ENCODE data around the gene GNA15. TPM values are rescaled to one million over a fixed set of nuclear protein-coding genes. Genes with fewer than 3 reads are reported as not detected.
"Not testable (repeated sequence)": the region's sequence is repeated elsewhere in the genome, so short reads cannot be mapped to it uniquely, and the experiment has no call there.

GNA15 gene
- not detected in 2 replicates for total RNA-seq (2014; rRNA removed; shearing (Covaris generic); ENCODE audit: low replicate concordance)

GRCh38 chr19:3135961-3136683, at the start of gene GNA15:
Gene GNA15, plus strand, starts transcription at chr19:3136033. Its CDS starts 418 bp downstream, at chr19:3136451.
- no peaks in the 10 kb centered on the region for H3K79me2 ChIP-seq (ENCODE audit: low read length)
- no peaks in the 10 kb centered on the region for H3K27me3 ChIP-seq (ENCODE audit: low read length)
- H2AFZ ChIP-seq (ENCODE audit: low read length): no peak within 1 kb of the TSS
- no peak within 1 kb of the TSS for H3K27ac ChIP-seq (ENCODE audit: low read length)
- H3K4me2 ChIP-seq (ENCODE audit: low read depth, low read length, poor library complexity, severe bottlenecking): no peak within 1 kb of the TSS
- DNase-seq: no peak
- H3K9me3 ChIP-seq (ENCODE audit: low read length): no peaks in the 10 kb centered on the region
- no peaks in the 10 kb centered on the region for H3K9me2 ChIP-seq (replicated peaks; ENCODE audit: insufficient read depth, low read length)
- H4K20me1 ChIP-seq (ENCODE audit: insufficient read depth, low read depth, low read length): no peaks in the 10 kb centered on the region
- H3K4me3 ChIP-seq (ENCODE audit: low read length): no peak within 1 kb of the TSS
- H3K4me1 ChIP-seq (ENCODE audit: low read length): no peaks in the 10 kb centered on the region
- no peaks in the 10 kb centered on the region for H3K36me3 ChIP-seq (ENCODE audit: insufficient read depth, low read length)
- no peak within 1 kb of the TSS for H3K9ac ChIP-seq (ENCODE audit: low read length)

- Histone ChIP-seq H4K20me1 (ENCODE audit: insufficient read depth, low read depth, low read length) (no peaks in the 10 kb centered on the region), H3K4me2 (ENCODE audit: low read depth, low read length, poor library complexity, severe bottlenecking) (no peak overlapping the region), H3K27me3 (ENCODE audit: low read length) (no peaks in the 10 kb centered on the region), H3K9ac (ENCODE audit: low read length) (no peak overlapping the region), H3K79me2 (ENCODE audit: low read length) (no peaks in the 10 kb centered on the region), H3K27ac (ENCODE audit: low read length) (no peak overlapping the region), H3K4me1 (ENCODE audit: low read length) (no peaks in the 10 kb centered on the region), H2AFZ (ENCODE audit: low read length) (no peak overlapping the region), H3K9me3 (ENCODE audit: low read length) (no peaks in the 10 kb centered on the region), H3K36me3 (ENCODE audit: insufficient read depth, low read length) (no peaks in the 10 kb centered on the region), H3K4me3 (ENCODE audit: low read length) (no peak overlapping the region), H3K9me2 (replicated peaks; ENCODE audit: insufficient read depth, low read length) (no peaks in the 10 kb centered on the region)
- DNase-seq: no peak
Observed at GRCh38 chr19:3087769-3088168, 48.1 kb upstream of the GNA15 start.

GRCh38 chr19:3089299-3089855, 46.5 kb upstream of the GNA15 start:
- DNase-seq; H3K9me3 ChIP-seq (ENCODE audit: low read length); H3K9me2 ChIP-seq (replicated peaks; ENCODE audit: insufficient read depth, low read length); H3K79me2 ChIP-seq (ENCODE audit: low read length); H3K4me3 ChIP-seq (ENCODE audit: low read length); H3K9ac ChIP-seq (ENCODE audit: low read length); H3K4me2 ChIP-seq (ENCODE audit: low read depth, low read length, poor library complexity, severe bottlenecking); H3K4me1 ChIP-seq (ENCODE audit: low read length); H4K20me1 ChIP-seq (ENCODE audit: insufficient read depth, low read depth, low read length); H3K27ac ChIP-seq (ENCODE audit: low read length); H2AFZ ChIP-seq (ENCODE audit: low read length); H3K36me3 ChIP-seq (ENCODE audit: insufficient read depth, low read length); H3K27me3 ChIP-seq (ENCODE audit: low read length): not testable (repeated sequence)

GRCh38 chr19:3094601-3095440, 41.0 kb upstream of the GNA15 start:
- Histone ChIP-seq H3K4me1 (ENCODE audit: low read length) (peaks cover 5% of the 10 kb centered on the region), H3K27ac (ENCODE audit: low read length) (no peak overlapping the region), H2AFZ (ENCODE audit: low read length) (no peak overlapping the region), H3K9me2 (replicated peaks; ENCODE audit: insufficient read depth, low read length) (no peaks in the 10 kb centered on the region), H3K9ac (ENCODE audit: low read length) (peak overlapping the region; percentile 56), H4K20me1 (ENCODE audit: insufficient read depth, low read depth, low read length) (peaks cover 7% of the 10 kb centered on the region; the same call in 1 of the 2 replicates), H3K4me2 (ENCODE audit: low read depth, low read length, poor library complexity, severe bottlenecking) (peak overlapping the region; percentile 65), H3K9me3 (ENCODE audit: low read length) (no peaks in the 10 kb centered on the region), H3K4me3 (ENCODE audit: low read length) (peak overlapping the region; percentile 64; the same call in 1 of the 2 replicates), H3K36me3 (ENCODE audit: insufficient read depth, low read length) (no peaks in the 10 kb centered on the region), H3K27me3 (ENCODE audit: low read length) (no peaks in the 10 kb centered on the region), H3K79me2 (ENCODE audit: low read length) (no peaks in the 10 kb centered on the region)
- peak; percentile 67 for DNase-seq

- no peak overlapping the region for H3K4me3 ChIP-seq (ENCODE audit: low read length)
- H3K4me1 ChIP-seq (ENCODE audit: low read length): peaks cover 5% of the 10 kb centered on the region
- H3K9ac ChIP-seq (ENCODE audit: low read length): no peak overlapping the region
- no peaks in the 10 kb centered on the region for H3K9me3 ChIP-seq (ENCODE audit: low read length)
- peak overlapping the region; percentile 65 for H3K4me2 ChIP-seq (ENCODE audit: low read depth, low read length, poor library complexity, severe bottlenecking)
- no peaks in the 10 kb centered on the region for H3K79me2 ChIP-seq (ENCODE audit: low read length)
- H3K27me3 ChIP-seq (ENCODE audit: low read length): no peaks in the 10 kb centered on the region
- peaks cover 7% of the 10 kb centered on the region; the same call in 1 of the 2 replicates for H4K20me1 ChIP-seq (ENCODE audit: insufficient read depth, low read depth, low read length)
- no peaks in the 10 kb centered on the region for H3K36me3 ChIP-seq (ENCODE audit: insufficient read depth, low read length)
- no peaks in the 10 kb centered on the region for H3K9me2 ChIP-seq (replicated peaks; ENCODE audit: insufficient read depth, low read length)
- H3K27ac ChIP-seq (ENCODE audit: low read length): no peak overlapping the region
- no peak for DNase-seq
- no peak overlapping the region for H2AFZ ChIP-seq (ENCODE audit: low read length)
Observed at GRCh38 chr19:3095441-3096191, 40.2 kb upstream of the GNA15 start.

- H3K9me3 ChIP-seq (ENCODE audit: low read length): no peaks in the 10 kb centered on the region
- H3K4me3 ChIP-seq (ENCODE audit: low read length): no peak overlapping the region
- H3K9ac ChIP-seq (ENCODE audit: low read length): no peak overlapping the region
- no peaks in the 10 kb centered on the region for H3K27me3 ChIP-seq (ENCODE audit: low read length)
- H4K20me1 ChIP-seq (ENCODE audit: insufficient read depth, low read depth, low read length): peaks cover 7% of the 10 kb centered on the region; the same call in 1 of the 2 replicates
- no peak overlapping the region for H2AFZ ChIP-seq (ENCODE audit: low read length)
- no peak overlapping the region for H3K4me2 ChIP-seq (ENCODE audit: low read depth, low read length, poor library complexity, severe bottlenecking)
- H3K36me3 ChIP-seq (ENCODE audit: insufficient read depth, low read length): no peaks in the 10 kb centered on the region
- H3K27ac ChIP-seq (ENCODE audit: low read length): no peak overlapping the region
- peaks cover 5% of the 10 kb centered on the region for H3K4me1 ChIP-seq (ENCODE audit: low read length)
- DNase-seq: no peak
- no peaks in the 10 kb centered on the region for H3K79me2 ChIP-seq (ENCODE audit: low read length)
- H3K9me2 ChIP-seq (replicated peaks; ENCODE audit: insufficient read depth, low read length): no peaks in the 10 kb centered on the region
Observed at GRCh38 chr19:3096267-3096901, 39.4 kb upstream of the GNA15 start.

GRCh38 chr19:3096902-3097326, 38.9 kb upstream of the GNA15 start:
- H3K27me3 ChIP-seq (ENCODE audit: low read length): no peaks in the 10 kb centered on the region
- H3K4me3 ChIP-seq (ENCODE audit: low read length): no peak overlapping the region
- no peaks in the 10 kb centered on the region for H3K9me3 ChIP-seq (ENCODE audit: low read length)
- no peaks in the 10 kb centered on the region for H3K79me2 ChIP-seq (ENCODE audit: low read length)
- H3K9me2 ChIP-seq (replicated peaks; ENCODE audit: insufficient read depth, low read length): no peaks in the 10 kb centered on the region
- no peak overlapping the region for H2AFZ ChIP-seq (ENCODE audit: low read length)
- H3K4me1 ChIP-seq (ENCODE audit: low read length): peaks cover 5% of the 10 kb centered on the region
- no peak for DNase-seq
- H3K9ac ChIP-seq (ENCODE audit: low read length): no peak overlapping the region
- H3K27ac ChIP-seq (ENCODE audit: low read length): no peak overlapping the region
- H3K4me2 ChIP-seq (ENCODE audit: low read depth, low read length, poor library complexity, severe bottlenecking): no peak overlapping the region
- H3K36me3 ChIP-seq (ENCODE audit: insufficient read depth, low read length): no peaks in the 10 kb centered on the region
- H4K20me1 ChIP-seq (ENCODE audit: insufficient read depth, low read depth, low read length): peaks cover 7% of the 10 kb centered on the region; the same call in 1 of the 2 replicates
